ENCODE measurements around the gene KPRP. TPM values are rescaled to one million over a fixed set of nuclear protein-coding genes. Genes with fewer than 3 reads are reported as not detected.

KPRP gene
- total RNA-seq, 2 experiments from 2014 or later = not detected

DNA sequence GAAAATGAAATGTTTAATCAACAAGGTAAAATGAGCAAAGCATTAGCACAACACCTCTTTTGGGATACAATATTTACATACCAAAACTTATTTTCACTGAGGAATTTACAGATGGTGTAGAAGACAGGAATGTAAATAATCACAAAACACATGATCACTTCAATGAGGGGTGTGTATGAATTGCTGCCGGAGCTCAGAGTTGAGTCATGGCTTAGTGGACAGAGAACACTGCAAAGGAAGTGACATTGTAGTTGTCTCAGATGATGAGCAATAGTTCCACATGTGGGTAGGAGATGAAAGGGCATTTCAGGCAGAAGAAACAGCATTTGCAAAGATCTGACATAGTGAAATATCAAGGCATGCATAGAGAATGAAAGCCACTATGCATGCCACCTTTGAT is 5.6 kb upstream of the KPRP start:
- POLR2A ChIA-PET = no interaction called here
- no peaks in the 10 kb centered on the region for H3K36me3 Mint-ChIP-seq (ENCODE audit: low read depth)

DNA sequence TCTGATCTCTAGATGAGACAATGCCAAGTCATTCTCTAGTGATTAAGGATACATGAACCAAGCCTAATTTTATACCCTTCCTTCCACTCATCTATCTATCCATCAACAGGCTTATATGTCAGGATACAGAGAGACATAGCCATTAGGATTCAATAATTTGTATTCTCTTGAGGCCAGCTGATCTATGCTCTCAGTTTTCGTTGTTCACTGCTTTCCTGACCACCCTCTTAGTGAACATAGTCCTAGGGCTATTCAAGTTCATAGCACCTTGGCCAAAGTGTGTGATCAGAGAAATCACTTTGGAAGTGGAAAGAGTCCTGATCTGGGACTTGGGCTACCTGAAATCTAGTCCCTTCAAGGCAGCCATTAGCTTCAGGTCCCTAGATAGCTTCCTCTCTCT is 4.2 kb upstream of the KPRP start:
- Mint-ChIP-seq H3K27me3 (ENCODE audit: low read depth) (peaks cover 12% of the 10 kb centered on the region), H3K4me3 (no peak overlapping the region), H3K9me3 (ENCODE audit: insufficient read depth) (no peaks in the 10 kb centered on the region), H3K4me1 (ENCODE audit: low read depth) (no peaks in the 10 kb centered on the region), H3K36me3 (ENCODE audit: low read depth) (no peaks in the 10 kb centered on the region), H3K27ac (no peak overlapping the region)
- ATAC-seq (no peak), DNase-seq (no peak)
- POLR2A ChIA-PET = no interaction called here
- CTCF ChIA-PET = no interaction called here

More for the DNA sequence above, 5.6 kb upstream of the KPRP start:
- DNase-seq = no peak
- Mint-ChIP-seq H3K9me3 (ENCODE audit: insufficient read depth) (no peaks in the 10 kb centered on the region), H3K4me1 (ENCODE audit: low read depth) (no peaks in the 10 kb centered on the region), H3K4me3 (no peak overlapping the region), H3K27me3 (ENCODE audit: low read depth) (peaks cover 15% of the 10 kb centered on the region), H3K27ac (no peak overlapping the region)
- CTCF ChIA-PET = interaction anchor here (1.4 kb wide), 1 partner anchor 20 kb away, joined by 3 read pairs; no protein-coding TSS in a partner anchor
- ATAC-seq = no peak

DNA sequence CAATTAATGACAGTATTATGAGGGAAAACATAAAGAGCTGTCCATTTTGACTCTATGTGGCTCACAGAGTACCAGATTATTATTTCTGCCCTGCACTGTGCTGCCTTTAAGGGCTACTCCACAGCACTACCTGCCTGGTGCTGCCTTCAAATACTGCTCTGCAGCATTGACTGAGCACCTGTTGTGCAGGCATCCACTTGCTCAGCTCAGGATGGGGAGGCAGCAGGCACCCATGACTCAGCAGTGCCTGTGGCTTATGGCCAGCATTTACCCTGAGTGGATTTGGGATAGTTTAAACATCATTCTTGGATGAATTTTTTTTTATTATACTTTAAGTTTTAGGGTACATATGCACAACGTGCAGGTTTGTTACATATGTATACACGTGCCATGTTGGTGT is 953 bp upstream of the KPRP start:
- POLR2A ChIA-PET = no interaction called here
- Mint-ChIP-seq H3K27me3 (ENCODE audit: low read depth) (peaks cover 3% of the 10 kb centered on the region), H3K36me3 (ENCODE audit: low read depth) (no peaks in the 10 kb centered on the region), H3K9me3 (ENCODE audit: insufficient read depth) (no peaks in the 10 kb centered on the region), H3K4me1 (ENCODE audit: low read depth) (no peaks in the 10 kb centered on the region), H3K27ac (no peak overlapping the region), H3K4me3 (no peak overlapping the region)
- no peak for DNase-seq
- ATAC-seq = no peak
- CTCF ChIA-PET = no interaction called here

DNA sequence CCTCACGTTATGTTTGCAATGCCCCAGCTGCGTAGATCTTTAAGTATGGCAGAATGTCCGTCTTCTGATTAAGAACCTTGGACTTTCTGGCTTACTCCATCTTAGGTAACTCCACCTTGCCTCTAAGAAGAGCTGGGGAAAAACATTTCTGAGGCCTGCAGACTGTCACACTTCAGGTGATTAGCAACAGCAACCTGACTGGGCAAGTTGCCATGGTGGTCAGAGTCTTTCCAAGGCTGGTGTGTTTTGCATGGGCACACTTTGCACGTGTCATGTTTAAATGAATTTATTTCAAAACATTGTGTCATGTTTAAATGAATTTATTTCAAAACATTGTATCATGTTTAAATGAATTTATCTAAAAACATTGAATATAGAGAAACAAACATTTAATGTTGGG is 811 bp downstream of the KPRP start:
- H3K4me3 Mint-ChIP-seq = no peak overlapping the region
- no peak for ATAC-seq
- no peaks in the 10 kb centered on the region for H3K9me3 Mint-ChIP-seq (ENCODE audit: insufficient read depth)
- H3K27me3 Mint-ChIP-seq (ENCODE audit: low read depth) = no peaks in the 10 kb centered on the region
- CTCF ChIA-PET = no interaction called here
- H3K4me1 Mint-ChIP-seq (ENCODE audit: low read depth) = no peaks in the 10 kb centered on the region
- DNase-seq = no peak
- H3K36me3 Mint-ChIP-seq (ENCODE audit: low read depth) = no peaks in the 10 kb centered on the region
- POLR2A ChIA-PET = no interaction called here
- no peak overlapping the region for H3K27ac Mint-ChIP-seq

DNA sequence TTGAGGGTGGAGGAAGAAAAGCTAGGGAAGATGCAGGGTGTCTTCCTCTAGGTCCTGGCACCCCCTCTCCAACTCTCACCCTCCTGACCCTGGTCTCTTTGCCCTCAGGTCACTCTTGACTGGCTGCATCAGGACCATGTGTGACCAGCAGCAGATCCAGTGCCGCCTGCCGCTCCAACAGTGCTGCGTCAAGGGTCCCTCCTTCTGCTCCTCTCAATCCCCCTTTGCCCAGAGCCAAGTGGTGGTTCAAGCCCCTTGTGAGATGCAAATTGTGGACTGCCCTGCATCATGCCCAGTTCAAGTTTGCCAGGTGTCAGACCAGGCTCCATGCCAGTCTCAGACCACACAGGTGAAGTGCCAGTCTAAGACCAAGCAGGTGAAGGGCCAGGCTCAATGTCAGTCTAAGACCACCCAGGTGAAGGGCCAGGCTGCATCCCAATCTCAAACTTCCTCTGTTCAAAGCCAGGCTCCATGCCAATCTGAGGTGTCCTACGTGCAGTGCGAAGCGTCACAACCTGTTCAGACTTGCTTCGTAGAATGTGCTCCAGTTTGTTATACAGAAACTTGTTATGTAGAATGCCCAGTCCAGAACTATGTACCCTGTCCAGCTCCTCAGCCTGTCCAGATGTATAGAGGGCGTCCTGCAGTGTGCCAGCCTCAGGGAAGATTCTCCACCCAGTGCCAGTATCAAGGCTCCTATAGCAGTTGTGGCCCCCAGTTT is 1.8 kb downstream of the KPRP start:
- POLR2A ChIA-PET = no interaction called here
- no peaks in the 10 kb centered on the region for H3K4me1 Mint-ChIP-seq (ENCODE audit: low read depth)
- H3K36me3 Mint-ChIP-seq (ENCODE audit: low read depth) = no peaks in the 10 kb centered on the region
- no peaks in the 10 kb centered on the region for H3K9me3 Mint-ChIP-seq (ENCODE audit: insufficient read depth)
- H3K27me3 Mint-ChIP-seq (ENCODE audit: low read depth) = no peaks in the 10 kb centered on the region
- no peak overlapping the region for H3K27ac Mint-ChIP-seq
- no peak overlapping the region for H3K4me3 Mint-ChIP-seq
- DNase-seq (no peak), ATAC-seq (no peak)
- CTCF ChIA-PET = no interaction called here

DNA sequence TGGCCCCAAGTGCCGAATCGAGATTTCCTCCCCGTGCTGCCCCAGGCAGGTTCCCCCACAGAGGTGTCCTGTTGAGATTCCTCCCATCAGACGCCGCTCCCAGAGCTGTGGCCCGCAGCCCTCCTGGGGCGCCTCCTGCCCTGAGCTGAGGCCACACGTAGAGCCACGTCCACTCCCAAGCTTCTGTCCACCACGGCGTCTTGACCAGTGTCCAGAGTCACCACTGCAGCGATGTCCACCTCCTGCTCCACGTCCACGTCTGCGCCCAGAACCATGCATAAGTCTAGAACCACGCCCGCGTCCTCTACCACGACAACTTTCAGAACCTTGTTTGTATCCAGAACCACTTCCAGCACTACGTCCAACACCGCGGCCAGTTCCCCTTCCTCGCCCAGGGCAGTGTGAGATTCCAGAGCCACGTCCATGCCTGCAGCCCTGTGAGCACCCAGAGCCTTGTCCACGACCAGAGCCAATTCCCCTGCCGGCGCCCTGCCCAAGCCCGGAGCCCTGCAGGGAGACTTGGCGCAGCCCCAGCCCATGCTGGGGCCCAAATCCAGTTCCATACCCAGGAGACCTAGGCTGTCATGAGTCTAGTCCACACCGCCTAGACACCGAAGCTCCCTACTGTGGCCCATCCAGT is 2.8 kb downstream of the KPRP start:
- Mint-ChIP-seq H3K36me3 (ENCODE audit: low read depth) (no peaks in the 10 kb centered on the region), H3K27ac (no peak overlapping the region), H3K4me3 (no peak overlapping the region), H3K4me1 (ENCODE audit: low read depth) (no peaks in the 10 kb centered on the region), H3K27me3 (ENCODE audit: low read depth) (no peaks in the 10 kb centered on the region), H3K9me3 (ENCODE audit: insufficient read depth) (no peaks in the 10 kb centered on the region)
- ChIA-PET CTCF (no interaction called here), POLR2A (no interaction called here)
- no peak for ATAC-seq
- no peak for DNase-seq

DNA sequence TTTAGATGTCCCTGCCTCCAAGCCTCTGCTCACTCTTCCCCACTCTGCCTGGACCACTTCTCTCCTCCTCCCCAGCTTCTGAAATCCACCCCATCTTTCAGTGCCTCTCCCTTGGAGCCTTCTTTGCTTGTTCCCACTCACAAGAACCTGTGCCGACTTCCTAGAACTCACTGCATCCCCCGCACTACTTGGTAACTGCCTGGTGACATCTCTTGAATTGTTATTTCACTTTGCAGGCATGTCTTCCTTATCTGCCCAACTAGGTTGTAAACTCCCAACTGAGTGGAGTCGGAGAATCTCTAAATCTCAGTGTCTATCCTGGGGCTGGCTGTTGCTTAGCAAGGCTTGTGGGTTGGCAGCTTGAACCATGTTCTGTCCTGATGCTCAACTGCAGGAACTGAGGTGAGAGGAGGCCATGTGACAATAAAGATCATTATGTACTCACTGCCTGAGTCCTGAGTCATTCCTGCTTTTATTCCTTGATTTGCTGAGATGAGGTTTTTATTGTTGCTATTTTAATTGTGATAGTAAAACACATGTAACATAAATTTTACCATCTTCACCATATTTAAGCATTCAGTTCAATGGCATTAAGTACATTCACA is 3.9 kb downstream of the KPRP start:
- Mint-ChIP-seq H3K27ac (no peak overlapping the region), H3K4me3 (no peak overlapping the region), H3K4me1 (ENCODE audit: low read depth) (no peaks in the 10 kb centered on the region), H3K27me3 (ENCODE audit: low read depth) (no peaks in the 10 kb centered on the region), H3K9me3 (ENCODE audit: insufficient read depth) (no peaks in the 10 kb centered on the region), H3K36me3 (ENCODE audit: low read depth) (no peaks in the 10 kb centered on the region)
- ATAC-seq (no peak), DNase-seq (no peak)
- CTCF ChIA-PET = no interaction called here
- POLR2A ChIA-PET = no interaction called here

DNA sequence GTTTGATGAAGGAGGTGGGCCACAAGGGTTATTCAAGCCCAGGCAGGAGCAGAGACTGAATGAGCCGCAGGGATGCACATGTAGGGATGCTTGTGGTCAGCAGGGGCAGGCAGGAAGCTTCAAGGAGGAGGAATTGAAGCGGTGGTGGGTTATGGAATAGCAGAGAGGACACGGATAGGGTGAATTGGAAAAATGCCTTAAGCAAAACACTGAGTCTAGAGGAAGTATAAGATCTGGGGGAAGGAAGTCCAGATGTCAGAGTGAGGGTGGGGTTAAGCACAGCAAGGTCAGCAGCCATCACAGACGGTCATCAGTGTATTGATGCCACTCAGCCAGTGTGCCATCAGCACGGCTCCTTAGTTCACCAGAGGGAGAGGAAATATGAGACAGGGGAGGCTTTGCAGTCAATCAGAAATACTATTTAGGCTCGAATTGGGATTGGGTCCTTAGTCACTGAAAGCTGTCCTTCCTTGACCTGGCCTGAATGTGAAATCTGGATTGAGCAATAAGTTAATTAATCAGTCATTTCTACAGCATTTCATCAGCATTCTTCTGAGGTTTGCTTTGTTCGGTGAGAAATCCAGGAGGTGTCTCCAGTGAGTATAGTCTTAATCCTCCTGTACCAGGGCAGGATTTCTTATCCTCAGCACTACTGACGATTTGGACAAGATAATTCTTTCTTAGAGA is 11.2 kb downstream of the KPRP start:
- H3K27ac Mint-ChIP-seq = no peak overlapping the region
- H3K9me3 Mint-ChIP-seq (ENCODE audit: insufficient read depth) = no peaks in the 10 kb centered on the region
- H3K4me1 Mint-ChIP-seq (ENCODE audit: low read depth) = no peaks in the 10 kb centered on the region
- ChIA-PET CTCF (no interaction called here), POLR2A (no interaction called here)
- peaks cover 5% of the 10 kb centered on the region for H3K27me3 Mint-ChIP-seq (ENCODE audit: low read depth)
- H3K4me3 Mint-ChIP-seq = no peak overlapping the region
- H3K36me3 Mint-ChIP-seq (ENCODE audit: low read depth) = no peaks in the 10 kb centered on the region
- no peak for DNase-seq
- ATAC-seq = no peak

DNA sequence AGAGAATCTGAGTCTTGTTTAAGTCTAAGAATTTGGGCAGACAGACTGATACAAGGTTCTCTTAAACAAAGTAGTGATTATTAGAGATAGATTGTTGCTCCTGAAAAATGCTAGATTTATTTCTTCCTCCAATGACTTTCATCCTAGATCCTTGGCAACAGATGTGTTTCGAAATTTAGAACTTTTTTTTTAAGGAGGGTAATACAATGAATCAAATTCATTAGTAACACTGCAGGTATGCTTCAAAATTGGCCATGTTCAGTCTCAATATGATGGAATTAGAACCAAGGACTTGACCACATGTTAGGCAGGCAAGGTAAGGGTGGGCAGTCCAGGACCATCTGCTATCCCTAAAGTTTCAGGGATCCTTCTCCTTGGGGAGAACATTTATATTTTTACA is 12.6 kb downstream of the KPRP start:
- Mint-ChIP-seq H3K27ac (no peak overlapping the region), H3K4me1 (ENCODE audit: low read depth) (no peaks in the 10 kb centered on the region), H3K4me3 (no peak overlapping the region), H3K27me3 (ENCODE audit: low read depth) (peaks cover 5% of the 10 kb centered on the region), H3K36me3 (ENCODE audit: low read depth) (no peaks in the 10 kb centered on the region), H3K9me3 (ENCODE audit: insufficient read depth) (peaks cover 4% of the 10 kb centered on the region)
- DNase-seq (no peak), ATAC-seq (no peak)
- POLR2A ChIA-PET = no interaction called here
- CTCF ChIA-PET = no interaction called here

DNA sequence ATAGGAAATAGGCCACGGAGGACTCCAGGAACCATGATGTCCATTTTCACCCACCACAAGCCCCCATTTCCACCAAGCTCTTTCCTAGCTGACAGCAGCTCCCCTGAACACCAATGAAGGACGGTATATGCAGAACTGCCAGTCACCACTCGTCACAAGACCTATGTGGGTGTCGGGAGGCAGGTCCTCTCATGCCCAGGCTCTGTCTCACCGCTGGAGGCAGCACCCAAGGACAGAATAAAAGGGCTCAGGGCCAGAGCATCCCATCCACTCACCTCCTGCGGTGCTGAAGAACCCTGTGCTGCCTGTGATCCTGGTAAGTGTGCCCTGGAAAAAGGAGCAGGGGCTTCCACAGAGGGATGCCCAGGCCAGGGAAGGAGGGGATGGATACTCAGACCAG is 17.1 kb downstream of the KPRP start, which contains the start of gene LCE1F:
TSS of gene LCE1F (plus strand) at position 266 of the 400 bp plus-strand sequence. CDS start 1,232 bp downstream, outside the sequence.
- H3K9me3 Mint-ChIP-seq (ENCODE audit: insufficient read depth) = peaks cover 4% of the 10 kb centered on the region
- no peaks in the 10 kb centered on the region for H3K36me3 Mint-ChIP-seq (ENCODE audit: low read depth)
- H3K27ac Mint-ChIP-seq = no peak within 1 kb of the TSS
- DNase-seq (no peak), ATAC-seq (no peak)
- H3K4me1 Mint-ChIP-seq (ENCODE audit: low read depth) = no peaks in the 10 kb centered on the region
- POLR2A ChIA-PET = no interaction called here
- H3K27me3 Mint-ChIP-seq (ENCODE audit: low read depth) = peaks cover 2% of the 10 kb centered on the region
- CTCF ChIA-PET = no interaction called here
- no peak within 1 kb of the TSS for H3K4me3 Mint-ChIP-seq

DNA sequence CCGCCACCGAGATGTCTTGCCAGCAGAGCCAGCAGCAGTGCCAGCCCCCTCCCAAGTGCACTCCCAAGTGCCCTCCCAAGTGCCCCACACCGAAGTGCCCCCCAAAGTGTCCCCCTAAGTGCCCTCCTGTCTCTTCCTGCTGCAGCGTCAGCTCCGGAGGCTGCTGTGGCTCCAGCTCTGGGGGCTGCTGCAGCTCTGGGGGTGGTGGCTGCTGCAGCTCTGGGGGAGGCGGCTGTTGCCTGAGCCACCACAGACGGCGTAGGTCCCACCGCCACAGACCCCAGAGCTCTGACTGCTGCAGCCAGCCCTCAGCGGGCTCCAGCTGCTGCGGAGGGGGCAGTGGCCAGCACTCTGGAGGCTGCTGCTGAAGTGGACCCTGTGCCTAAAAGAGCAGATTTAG is 18.5 kb downstream of the KPRP start:
- CTCF ChIA-PET = no interaction called here
- H3K36me3 Mint-ChIP-seq (ENCODE audit: low read depth) = no peaks in the 10 kb centered on the region
- no peak for DNase-seq
- peaks cover 2% of the 10 kb centered on the region for H3K27me3 Mint-ChIP-seq (ENCODE audit: low read depth)
- POLR2A ChIA-PET = no interaction called here
- H3K27ac Mint-ChIP-seq = no peak overlapping the region
- no peak overlapping the region for H3K4me3 Mint-ChIP-seq
- H3K9me3 Mint-ChIP-seq (ENCODE audit: insufficient read depth) = peaks cover 4% of the 10 kb centered on the region
- H3K4me1 Mint-ChIP-seq (ENCODE audit: low read depth) = no peaks in the 10 kb centered on the region
- ATAC-seq = no peak

DNA sequence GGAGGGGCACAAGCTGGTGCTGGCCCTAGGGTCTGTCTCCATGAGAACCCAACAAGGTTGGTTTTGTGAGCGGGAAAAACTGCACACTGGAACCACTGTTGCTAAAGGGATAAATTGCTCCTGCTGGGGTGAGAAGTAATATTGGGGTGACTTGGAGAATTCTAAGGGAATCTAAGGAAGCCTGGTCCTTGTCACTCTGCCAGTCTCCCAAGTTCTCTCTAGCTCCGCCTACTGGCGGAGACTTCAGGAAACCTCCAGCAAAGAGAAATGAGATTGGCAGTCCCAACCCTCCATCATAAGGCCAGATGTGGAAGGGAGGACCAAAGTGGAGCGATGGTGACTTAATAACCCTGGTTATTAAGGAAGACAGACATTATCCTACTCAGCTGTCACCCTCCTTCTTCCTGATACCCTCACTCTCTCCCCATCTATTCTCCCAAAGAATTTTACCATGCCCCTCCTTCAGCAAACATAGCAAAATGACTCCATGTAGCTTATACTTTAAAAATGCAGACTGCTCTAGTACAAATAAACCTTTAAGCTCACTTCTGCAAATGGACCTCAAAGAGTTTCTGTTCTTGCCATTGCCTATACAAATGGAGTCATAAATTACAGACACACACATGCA is 19.8 kb downstream of the KPRP start:
- Mint-ChIP-seq H3K27me3 (ENCODE audit: low read depth) (no peaks in the 10 kb centered on the region), H3K9me3 (ENCODE audit: insufficient read depth) (peaks cover 4% of the 10 kb centered on the region), H3K4me1 (ENCODE audit: low read depth) (no peaks in the 10 kb centered on the region), H3K36me3 (ENCODE audit: low read depth) (no peaks in the 10 kb centered on the region), H3K27ac (no peak overlapping the region), H3K4me3 (no peak overlapping the region)
- ChIA-PET POLR2A (no interaction called here), CTCF (no interaction called here)
- DNase-seq (no peak), ATAC-seq (no peak)

Data from activated CD8-positive, alpha-beta T cell treated with anti-CD3 and anti-CD28 coated beads, Interleukin-2, amount 10 ng/mL, durations not matched to agents 7 days and 5 days (primary cell).